Activated B cell treated with CpG ODN at 0.5 μM for 24 hours (primary cell): ENCODE measurements around the gene ARL14. TPM values are rescaled to one million over a fixed set of nuclear protein-coding genes. Genes with fewer than 3 reads are reported as not detected.

Source experiments
- ATAC-seq: fragments of 200-7000 bp; cut with Tn5 transposase; one replicate; pipeline ENCODE4 v1.10.0; 2021; ENCODE audit warnings: low read depth, mild to moderate bottlenecking, moderate library complexity
- CTCF ChIA-PET: fragments of 350-600 bp; sonication (Branson Sonifier 250); formaldehyde crosslinking; loops from one replicate; lab custom pipeline; 2021; ENCODE audit warnings: antibody characterized with exemption; lab: Charles Lee
- POLR2A ChIA-PET: fragments of 350-600 bp; sonication (Branson Sonifier 250); formaldehyde crosslinking; loops from one replicate; lab custom pipeline; 2021; ENCODE audit warnings: antibody characterized with exemption; lab: Charles Lee
- DNase-seq: peaks from one replicate; pipeline ENCODE4 v3.0.0; 2022
- H3K27ac Mint-ChIP-seq: one replicate; pipeline ENCODE4 v1.8.0; 2020; ENCODE audit warnings: mixed read lengths
- H3K27me3 Mint-ChIP-seq: one replicate; pipeline ENCODE4 v1.8.0; 2021; ENCODE audit warnings: mixed read lengths
- H3K36me3 Mint-ChIP-seq: one replicate; pipeline ENCODE4 v1.8.0; 2021; ENCODE audit warnings: low read depth, mixed read lengths
- H3K4me1 Mint-ChIP-seq: one replicate; pipeline ENCODE4 v1.8.0; 2021; ENCODE audit warnings: mixed read lengths
- H3K4me3 Mint-ChIP-seq: one replicate; pipeline ENCODE4 v1.8.0; 2020; ENCODE audit warnings: mild to moderate bottlenecking, mixed read lengths
- H3K9me3 Mint-ChIP-seq: one replicate; pipeline ENCODE4 v1.8.0; 2020; ENCODE audit warnings: mixed read lengths
- CTCF ChIP-seq: fragments of 200-600 bp; IDR thresholded peaks from one replicate; pipeline ENCODE4 v1.8.0; 2022; ENCODE audit warnings: antibody characterized with exemption, mild to moderate bottlenecking
- intact Hi-C: fragments of 100-400 bp; cut with micrococcal nuclease; formaldehyde crosslinking; loops from one replicate; pipeline ENCODE4 v1.15.1; 2024
- total RNA-seq: library from RNA; stranded (reverse); gene quantifications from 2 replicates; pipeline ENCODE4 v1.2.3, GENCODE V29; 2022

The ARL14 gene
- total RNA-seq, 1 donor from 2014 or later = 0.18 TPM

- POLR2A ChIA-PET = no interaction called here
- Mint-ChIP-seq H3K36me3 (no peaks in the 10 kb centered on the region), H3K4me3 (no peak overlapping the region), H3K27me3 (no peaks in the 10 kb centered on the region), H3K4me1 (no peaks in the 10 kb centered on the region), H3K27ac (no peak overlapping the region), H3K9me3 (no peaks in the 10 kb centered on the region)
- CTCF ChIA-PET = interaction anchor here (0.7 to 1.2 kb wide), 2 partner anchors 31 to 256 kb away, joined by 3 to 5 read pairs; no protein-coding TSS in a partner anchor
- intact Hi-C loops = no loop called here
- ATAC-seq = no peak
- TF ChIP-seq CTCF = no peak
- no peak for DNase-seq
Observed at GRCh38 chr3:160685144-160685766, 8.3 kb downstream of the ARL14 start.

- POLR2A ChIA-PET = no interaction called here
- Mint-ChIP-seq H3K27me3 (no peaks in the 10 kb centered on the region), H3K4me3 (no peak overlapping the region), H3K4me1 (no peaks in the 10 kb centered on the region), H3K36me3 (no peaks in the 10 kb centered on the region), H3K9me3 (no peaks in the 10 kb centered on the region), H3K27ac (no peak overlapping the region)
- no peak for ATAC-seq
- CTCF ChIA-PET = interaction anchor here (0.8 to 2.4 kb wide), 7 partner anchors 254 to 737 kb away, joined by 3 to 10 read pairs (median 3); no protein-coding TSS in a partner anchor
- TF ChIP-seq CTCF = no peak
- DNase-seq = no peak
- intact Hi-C loops = loop anchor here (1.0 kb wide), 2 partner anchors 255 to 737 kb away; no protein-coding TSS in a partner anchor
Observed at GRCh38 chr3:160686955-160687535, 10.1 kb downstream of the ARL14 start.

GRCh38 chr3:160691151-160691550, 14.2 kb downstream of the ARL14 start:
- TF ChIP-seq CTCF = no peak
- no peaks in the 10 kb centered on the region for H3K36me3 Mint-ChIP-seq
- POLR2A ChIA-PET = no interaction called here
- ATAC-seq = no peak
- no peaks in the 10 kb centered on the region for H3K4me1 Mint-ChIP-seq
- intact Hi-C loops = no loop called here
- H3K27me3 Mint-ChIP-seq = no peaks in the 10 kb centered on the region
- DNase-seq = no peak
- CTCF ChIA-PET = interaction anchor here (0.6 to 1.3 kb wide), 3 partner anchors 227 to 251 kb away, joined by 3 to 4 read pairs (median 4); no protein-coding TSS in a partner anchor
- no peaks in the 10 kb centered on the region for H3K9me3 Mint-ChIP-seq
- no peak overlapping the region for H3K27ac Mint-ChIP-seq
- no peak overlapping the region for H3K4me3 Mint-ChIP-seq

- no peaks in the 10 kb centered on the region for H3K27me3 Mint-ChIP-seq
- no peaks in the 10 kb centered on the region for H3K9me3 Mint-ChIP-seq
- intact Hi-C loops = no loop called here
- CTCF ChIA-PET = interaction anchor here (1.3 kb wide), 1 partner anchor 250 kb away, joined by 4 read pairs; no protein-coding TSS in a partner anchor
- no peak for TF ChIP-seq CTCF
- POLR2A ChIA-PET = no interaction called here
- no peak overlapping the region for H3K27ac Mint-ChIP-seq
- H3K36me3 Mint-ChIP-seq = no peaks in the 10 kb centered on the region
- no peak overlapping the region for H3K4me3 Mint-ChIP-seq
- H3K4me1 Mint-ChIP-seq = no peaks in the 10 kb centered on the region
- ATAC-seq (no peak), DNase-seq (no peak)
Observed at GRCh38 chr3:160691962-160692361, 15.0 kb downstream of the ARL14 start.

GRCh38 chr3:160693191-160693590, 16.2 kb downstream of the ARL14 start:
- Mint-ChIP-seq H3K4me1 (no peaks in the 10 kb centered on the region), H3K36me3 (no peaks in the 10 kb centered on the region), H3K27ac (no peak overlapping the region), H3K27me3 (no peaks in the 10 kb centered on the region), H3K4me3 (no peak overlapping the region), H3K9me3 (no peaks in the 10 kb centered on the region)
- POLR2A ChIA-PET = no interaction called here
- intact Hi-C loops = no loop called here
- DNase-seq = no peak
- TF ChIP-seq CTCF = no peak
- CTCF ChIA-PET = no interaction called here
- ATAC-seq = no peak
